GM12878 (cell line): ENCODE results near the gene PLCXD1. TPM values are rescaled to one million over a fixed set of nuclear protein-coding genes. Genes with fewer than 3 reads are reported as not detected.

Experiments
- ATAC-seq: fragments of 200-7000 bp; cut with Tn5 transposase; 3 replicates; pipeline ENCODE4 v1.9.1; 2020; ENCODE audit warnings: mild to moderate bottlenecking, moderate library complexity
- BruUV-seq: library from RNA; stranded (reverse); fragments of 400-500 nt; replicated peaks from 2 replicates; lab custom pipeline; 2021; lab: Mats Ljungman, UMichigan
- CTCF ChIA-PET: fragments of 300-600 bp; sonication (Branson Sonifier 250); formaldehyde crosslinking; extraction: SDS; loops from one replicate; lab custom pipeline; 2021; ENCODE audit warnings: inconsistent platforms; lab: Yijun Ruan, JAX
- POLR2A ChIA-PET: fragments of 350-600 bp; formaldehyde crosslinking; extraction: SDS; loops from one replicate; lab custom pipeline; 2021; ENCODE audit warnings: inconsistent platforms; lab: Charles Lee
- RAD21 ChIA-PET: fragments of 300-600 bp; sonication (Branson Sonifier 250); formaldehyde crosslinking; loops from one replicate; lab custom pipeline; 2023; ENCODE audit warnings: antibody characterized with exemption; ENCODE audit not compliant: unreplicated experiment; lab: Charles Lee
- SMC1A ChIA-PET: fragments of 300-600 bp; sonication (Branson Sonifier 250); formaldehyde crosslinking; loops from one replicate; lab custom pipeline; 2023; ENCODE audit not compliant: unreplicated experiment, uncharacterized antibody; lab: Charles Lee
- DNase-seq: peaks from one replicate; pipeline ENCODE4 v3.0.0-alpha.2; 2011; ENCODE audit warnings: low read depth, low spot score
- FAIRE-seq: peaks from 3 replicates; lab custom pipeline; 2011; peaks lifted over from hg19 to GRCh38; lab: Jason Lieb, UNC
- H2AFZ ChIP-seq: 2 replicates; pipeline ENCODE4 v1.6.0; 2011; ENCODE audit warnings: low read depth, low read length, control low read depth; ENCODE audit not compliant: control insufficient read depth
- H3K27ac ChIP-seq: 2 replicates; pipeline ENCODE4 v1.5.1; 2011; ENCODE audit warnings: control low read depth; ENCODE audit not compliant: control insufficient read depth, insufficient read depth
- H3K27me3 ChIP-seq, 2 experiments: replicated peaks in 1 of 2; 2 replicates each; pipeline versions ENCODE4 v1.6.0 to v1.6.1; 2011; ENCODE audit warnings: low read length in 1 of 2; ENCODE audit not compliant: control insufficient read depth in 2 of 2, insufficient read depth in 2 of 2
- H3K36me3 ChIP-seq, 2 experiments: 2 replicates each; pipeline ENCODE4 v1.5.1; 2011; ENCODE audit warnings: low read length in 1 of 2; ENCODE audit not compliant: control insufficient read depth in 2 of 2, insufficient read depth in 2 of 2
- H3K4me1 ChIP-seq: 2 replicates; pipeline ENCODE4 v1.6.1; 2011; ENCODE audit warnings: mild to moderate bottlenecking, low read length, moderate library complexity, mixed read lengths; ENCODE audit not compliant: control insufficient read depth, insufficient read depth
- H3K4me2 ChIP-seq: 2 replicates; pipeline ENCODE4 v1.6.0; 2011; ENCODE audit warnings: control low read depth; ENCODE audit not compliant: control insufficient read depth, insufficient read depth
- H3K4me3 ChIP-seq: fragments of 200-600 bp; sonication (generic); 2 replicates; pipeline ENCODE4 v1.5.1; 2016
- H3K79me2 ChIP-seq: 2 replicates; pipeline ENCODE4 v1.6.0; 2011; ENCODE audit warnings: low read length; ENCODE audit not compliant: control insufficient read depth, insufficient read depth
- H3K9ac ChIP-seq: 2 replicates; pipeline ENCODE4 v1.8.0; 2011; ENCODE audit warnings: low read length, control low read depth, mixed read lengths; ENCODE audit not compliant: control insufficient read depth, insufficient read depth
- H3K9me3 ChIP-seq: replicated peaks from 3 replicates; pipeline ENCODE4 v1.5.1; 2011; ENCODE audit warnings: mild to moderate bottlenecking, low read length; ENCODE audit not compliant: control insufficient read depth, insufficient read depth
- H4K20me1 ChIP-seq: 2 replicates; pipeline ENCODE4 v1.6.0; 2011; ENCODE audit not compliant: control insufficient read depth, insufficient read depth
- ATF7 ChIP-seq: fragments of 450-650 bp; IDR thresholded peaks from 2 replicates; pipeline ENCODE4 v1.6.1; 2016; ENCODE audit warnings: low read depth, mild to moderate bottlenecking
- NRF1 ChIP-seq: conservative IDR thresholded peaks from 2 replicates; pipeline ENCODE4 v1.6.1; 2011; ENCODE audit warnings: mild to moderate bottlenecking, low read depth, low read length, improper control_type of control experiment
- POLR2AphosphoS2 ChIP-seq: IDR thresholded peaks from 2 replicates; pipeline ENCODE4 v1.6.1; 2011; ENCODE audit warnings: low read depth, mild to moderate bottlenecking, low read length, improper control_type of control experiment, moderate library complexity
- SP1 ChIP-seq: IDR thresholded peaks from one replicate; pipeline ENCODE4 v1.6.1; 2011; ENCODE audit warnings: low read depth, low read length
- SREBF1 ChIP-seq: IDR thresholded peaks from 2 replicates; pipeline ENCODE4 v1.6.1; 2012; ENCODE audit warnings: mild to moderate bottlenecking, low read length
- SREBF2 ChIP-seq: IDR thresholded peaks from 2 replicates; pipeline ENCODE4 v1.6.1; 2012; ENCODE audit warnings: mild to moderate bottlenecking, low read length
- ZNF24 ChIP-seq: fragments of 450-650 bp; IDR thresholded peaks from 2 replicates; pipeline ENCODE4 v1.6.1; 2017; ENCODE audit warnings: antibody characterized with exemption, mild to moderate bottlenecking
- WGBS: methylation state at CpG from one replicate; pipeline ENCODE4 v1.1.6; 2016; ENCODE audit warnings: low lambda C conversion rate; ENCODE audit not compliant: insufficient replicate concordance, insufficient coverage; ENCODE audit errors: missing lambda C conversion rate; 5-methylcytosine and 5-hydroxymethylcytosine counted together
- in situ Hi-C: fragments of 300-500 bp; cut with MboI; formaldehyde crosslinking; loops from 9 replicates; pipeline ENCODE4 v1.14.3; 2018; ENCODE audit warnings: mixed read lengths
- intact Hi-C: fragments of 100-400 bp; cut with micrococcal nuclease; formaldehyde crosslinking; loops from one replicate; pipeline ENCODE4 v1.14.2; 2022; ENCODE audit not compliant: unreplicated experiment
- polyA plus RNA-seq, 11 experiments: library from polyadenylated mRNA; depleted of rRNA in 4 of 11; unstranded in 6 of 11; stranded (reverse) in 5 of 11; fragments of >200 nt; fragmentation: Nextera tagmentation in 4 of 11; fragmentation: Illumina TruSeq in 1 of 11; extraction: Ambion mirVana in 4 of 11; extraction: Trizol in 1 of 11; gene quantifications; 1 replicate in 1 of 11; 2 replicates in 10 of 11; pipeline versions ENCODE4 v1.2.1 to v1.2.3, GENCODE V29; 2011 to 2016; ENCODE audit warnings: inconsistent platforms in 2 of 11, missing spikeins in 2 of 11, low read depth in 1 of 11
- total RNA-seq, 4 experiments: library from RNA; depleted of rRNA in 3 of 4; stranded (reverse); fragments of >200 nt in 3 of 4; fragmentation: Illumina TruSeq in 1 of 4; extraction: Trizol in 1 of 4; gene quantifications; 2 replicates each; pipeline versions ENCODE4 v1.2.1 to v1.2.3, GENCODE V29; 2013 to 2021
- TF ChIP-seq, protein P1 (sequence below): fragments of 450-650 bp; IDR thresholded peaks from 2 replicates; pipeline ENCODE4 v1.6.1; 2017; ENCODE audit warnings: antibody characterized with exemption, mild to moderate bottlenecking, moderate library complexity
- TF ChIP-seq, protein P2 (sequence below): fragments of 450-650 bp; IDR thresholded peaks from 2 replicates; pipeline ENCODE4 v1.6.1; 2017; ENCODE audit warnings: mild to moderate bottlenecking, moderate library complexity

Gene PLCXD1
- total and polyA plus RNA-seq, 10 of the 15 experiments (the other 5 are each of a cell fraction or from before 2014, with no cell fraction given), result 2.4 to 49.7 (median 18.0) TPM

DNA sequence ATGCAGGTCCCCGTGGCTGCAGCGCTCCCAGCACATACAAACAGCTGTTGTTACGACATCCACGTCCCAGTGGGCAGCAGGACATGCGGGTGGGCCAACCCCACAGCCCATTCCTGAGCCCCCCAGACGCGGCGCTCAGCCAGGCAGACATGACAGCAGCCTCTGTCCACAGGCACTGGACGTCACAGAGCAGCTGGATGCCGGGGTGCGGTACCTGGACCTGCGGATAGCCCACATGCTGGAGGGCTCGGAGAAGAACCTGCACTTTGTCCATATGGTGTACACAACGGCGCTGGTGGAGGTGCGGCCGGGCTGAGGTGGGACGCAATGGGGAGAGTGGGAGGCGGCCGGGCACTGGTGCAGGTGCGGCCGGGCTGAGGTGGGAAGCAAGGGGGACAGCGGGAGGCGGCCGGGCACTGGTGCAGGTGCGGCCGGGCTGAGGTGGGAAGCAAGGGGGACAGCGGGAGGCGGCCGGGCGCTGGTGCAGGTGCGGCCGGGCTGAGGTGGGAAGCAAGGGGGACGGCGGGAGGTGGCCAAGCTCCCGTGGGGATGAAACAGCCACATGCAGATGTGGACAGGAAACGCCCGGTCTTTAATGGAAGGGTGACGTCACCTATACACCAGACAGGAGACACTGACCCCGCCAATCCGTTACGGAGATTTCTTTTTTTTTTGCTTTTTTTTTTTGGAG lies 9.4 kb downstream of the PLCXD1 start:
- no peaks in the 10 kb centered on the region for H3K27me3 ChIP-seq
- H3K27ac ChIP-seq, result no peak overlapping the region
- FAIRE-seq, result no peak
- intact Hi-C loops (no loop called here), in situ Hi-C loops (no loop called here)
- no peaks in the 10 kb centered on the region for H3K79me2 ChIP-seq
- peaks cover 1% of the 10 kb centered on the region; the same call in 1 of the 3 replicates for H3K9me3 ChIP-seq
- H3K4me1 ChIP-seq, result no peaks in the 10 kb centered on the region
- POLR2A ChIA-PET, result no interaction called here
- peaks cover 16 to 20% of the 10 kb centered on the region in 2 experiments; a peak in 3 of 4 replicates for H3K36me3 ChIP-seq
- H4K20me1 ChIP-seq, result no peaks in the 10 kb centered on the region
- no TSS peak for BruUV-seq
- RAD21 ChIA-PET, result no interaction called here
- WGBS, result 91% methylated on average over 32 of the region's 42 CpGs
- no peak for DNase-seq
- H2AFZ ChIP-seq, result no peak overlapping the region
- H3K9ac ChIP-seq, result no peak overlapping the region
- no peak for ATAC-seq
- TF ChIP-seq, protein P1, sequence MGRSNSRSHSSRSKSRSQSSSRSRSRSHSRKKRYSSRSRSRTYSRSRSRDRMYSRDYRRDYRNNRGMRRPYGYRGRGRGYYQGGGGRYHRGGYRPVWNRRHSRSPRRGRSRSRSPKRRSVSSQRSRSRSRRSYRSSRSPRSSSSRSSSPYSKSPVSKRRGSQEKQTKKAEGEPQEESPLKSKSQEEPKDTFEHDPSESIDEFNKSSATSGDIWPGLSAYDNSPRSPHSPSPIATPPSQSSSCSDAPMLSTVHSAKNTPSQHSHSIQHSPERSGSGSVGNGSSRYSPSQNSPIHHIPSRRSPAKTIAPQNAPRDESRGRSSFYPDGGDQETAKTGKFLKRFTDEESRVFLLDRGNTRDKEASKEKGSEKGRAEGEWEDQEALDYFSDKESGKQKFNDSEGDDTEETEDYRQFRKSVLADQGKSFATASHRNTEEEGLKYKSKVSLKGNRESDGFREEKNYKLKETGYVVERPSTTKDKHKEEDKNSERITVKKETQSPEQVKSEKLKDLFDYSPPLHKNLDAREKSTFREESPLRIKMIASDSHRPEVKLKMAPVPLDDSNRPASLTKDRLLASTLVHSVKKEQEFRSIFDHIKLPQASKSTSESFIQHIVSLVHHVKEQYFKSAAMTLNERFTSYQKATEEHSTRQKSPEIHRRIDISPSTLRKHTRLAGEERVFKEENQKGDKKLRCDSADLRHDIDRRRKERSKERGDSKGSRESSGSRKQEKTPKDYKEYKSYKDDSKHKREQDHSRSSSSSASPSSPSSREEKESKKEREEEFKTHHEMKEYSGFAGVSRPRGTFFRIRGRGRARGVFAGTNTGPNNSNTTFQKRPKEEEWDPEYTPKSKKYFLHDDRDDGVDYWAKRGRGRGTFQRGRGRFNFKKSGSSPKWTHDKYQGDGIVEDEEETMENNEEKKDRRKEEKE, result no peak
- no peak for TF ChIP-seq SREBF2
- SMC1A ChIA-PET, result no interaction called here
- CTCF ChIA-PET, result no interaction called here
- H3K4me3 ChIP-seq, result no peak overlapping the region
- no peak overlapping the region for H3K4me2 ChIP-seq

DNA sequence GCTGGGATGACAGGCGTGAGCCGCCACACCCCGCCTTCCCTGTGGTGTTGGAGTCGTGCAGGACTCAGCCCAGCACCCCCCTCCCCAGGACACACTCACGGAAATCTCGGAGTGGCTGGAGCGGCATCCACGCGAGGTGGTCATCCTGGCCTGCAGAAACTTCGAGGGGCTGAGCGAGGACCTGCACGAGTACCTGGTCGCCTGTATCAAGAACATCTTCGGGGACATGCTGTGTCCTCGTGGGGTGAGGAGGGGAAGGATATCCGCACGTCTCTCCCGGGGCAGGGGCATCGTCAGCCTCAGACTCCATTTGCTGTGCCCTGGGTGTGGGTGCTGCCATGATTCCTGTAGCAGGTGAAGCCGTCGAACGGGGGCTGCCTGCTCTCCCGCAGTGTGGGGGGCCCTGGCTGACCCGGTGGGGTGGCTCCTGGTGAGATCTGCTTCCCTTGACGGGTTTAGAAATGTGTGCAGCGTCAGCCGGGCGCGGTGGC lies 10.3 kb downstream of the PLCXD1 start:
- no peaks in the 10 kb centered on the region for H3K27me3 ChIP-seq
- H3K4me3 ChIP-seq, result no peak overlapping the region
- no peak overlapping the region for H2AFZ ChIP-seq
- H3K9me3 ChIP-seq, result peaks cover 1% of the 10 kb centered on the region; the same call in 1 of the 3 replicates
- ATAC-seq (no peak), FAIRE-seq (no peak), DNase-seq (no peak)
- no peak overlapping the region for H3K4me2 ChIP-seq
- H3K27ac ChIP-seq, result no peak overlapping the region
- H3K4me1 ChIP-seq, result no peaks in the 10 kb centered on the region
- no peaks in the 10 kb centered on the region for H3K79me2 ChIP-seq
- in situ Hi-C loops (no loop called here), intact Hi-C loops (no loop called here)
- WGBS, result over 99% methylated on average over 26 of the region's 29 CpGs
- BruUV-seq, result no TSS peak
- ChIA-PET SMC1A (no interaction called here), RAD21 (no interaction called here), POLR2A (no interaction called here), CTCF (no interaction called here)
- no peaks in the 10 kb centered on the region for H4K20me1 ChIP-seq
- peaks cover 16 to 20% of the 10 kb centered on the region in 2 experiments; a peak in 3 of 4 replicates for H3K36me3 ChIP-seq
- no peak overlapping the region for H3K9ac ChIP-seq
- TF ChIP-seq SP1 (no peak), NRF1 (no peak), SREBF1 (no peak), ZNF24 (no peak), ATF7 (no peak), POLR2AphosphoS2 (no peak)
- TF ChIP-seq, protein P2, sequence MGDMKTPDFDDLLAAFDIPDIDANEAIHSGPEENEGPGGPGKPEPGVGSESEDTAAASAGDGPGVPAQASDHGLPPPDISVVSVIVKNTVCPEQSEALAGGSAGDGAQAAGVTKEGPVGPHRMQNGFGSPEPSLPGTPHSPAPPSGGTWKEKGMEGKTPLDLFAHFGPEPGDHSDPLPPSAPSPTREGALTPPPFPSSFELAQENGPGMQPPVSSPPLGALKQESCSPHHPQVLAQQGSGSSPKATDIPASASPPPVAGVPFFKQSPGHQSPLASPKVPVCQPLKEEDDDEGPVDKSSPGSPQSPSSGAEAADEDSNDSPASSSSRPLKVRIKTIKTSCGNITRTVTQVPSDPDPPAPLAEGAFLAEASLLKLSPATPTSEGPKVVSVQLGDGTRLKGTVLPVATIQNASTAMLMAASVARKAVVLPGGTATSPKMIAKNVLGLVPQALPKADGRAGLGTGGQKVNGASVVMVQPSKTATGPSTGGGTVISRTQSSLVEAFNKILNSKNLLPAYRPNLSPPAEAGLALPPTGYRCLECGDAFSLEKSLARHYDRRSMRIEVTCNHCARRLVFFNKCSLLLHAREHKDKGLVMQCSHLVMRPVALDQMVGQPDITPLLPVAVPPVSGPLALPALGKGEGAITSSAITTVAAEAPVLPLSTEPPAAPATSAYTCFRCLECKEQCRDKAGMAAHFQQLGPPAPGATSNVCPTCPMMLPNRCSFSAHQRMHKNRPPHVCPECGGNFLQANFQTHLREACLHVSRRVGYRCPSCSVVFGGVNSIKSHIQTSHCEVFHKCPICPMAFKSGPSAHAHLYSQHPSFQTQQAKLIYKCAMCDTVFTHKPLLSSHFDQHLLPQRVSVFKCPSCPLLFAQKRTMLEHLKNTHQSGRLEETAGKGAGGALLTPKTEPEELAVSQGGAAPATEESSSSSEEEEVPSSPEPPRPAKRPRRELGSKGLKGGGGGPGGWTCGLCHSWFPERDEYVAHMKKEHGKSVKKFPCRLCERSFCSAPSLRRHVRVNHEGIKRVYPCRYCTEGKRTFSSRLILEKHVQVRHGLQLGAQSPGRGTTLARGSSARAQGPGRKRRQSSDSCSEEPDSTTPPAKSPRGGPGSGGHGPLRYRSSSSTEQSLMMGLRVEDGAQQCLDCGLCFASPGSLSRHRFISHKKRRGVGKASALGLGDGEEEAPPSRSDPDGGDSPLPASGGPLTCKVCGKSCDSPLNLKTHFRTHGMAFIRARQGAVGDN, result no peak
